HCT116 (cell line): ENCODE results near the gene MEGF6. TPM values are rescaled to one million over a fixed set of nuclear protein-coding genes. Genes with fewer than 3 reads are reported as not detected.

Source experiments
- ATAC-seq: fragments of 200-7000 bp; cut with Tn5 transposase; 2 replicates; pipeline ENCODE4 v1.9.1; 2020; ENCODE audit warnings: mild to moderate bottlenecking, moderate library complexity
- BruUV-seq: library from RNA; stranded (reverse); fragments of 400-500 nt; replicated peaks from 2 replicates; lab custom pipeline; 2021; lab: Mats Ljungman, UMichigan
- CTCF ChIA-PET: fragments of 300-600 bp; sonication (Branson Sonifier 250); formaldehyde crosslinking; loops from one replicate; lab custom pipeline; 2021; ENCODE audit warnings: antibody characterized with exemption; lab: Charles Lee
- POLR2A ChIA-PET: fragments of 300-600, 350-600 bp; sonication (Branson Sonifier 250); formaldehyde crosslinking; loops from one replicate; lab custom pipeline; 2021; ENCODE audit warnings: antibody characterized with exemption; lab: Charles Lee
- RAD21 ChIA-PET, 2 experiments: fragments of 300-600 bp; sonication (Branson Sonifier 250); formaldehyde crosslinking; loops; one replicate each; lab custom pipeline; 2023; ENCODE audit warnings: low total read pairs in 2 of 2; ENCODE audit not compliant: uncharacterized antibody in 2 of 2, unreplicated experiment in 2 of 2, low non-redundant PET in 1 of 2; lab: Charles Lee
- DNase-seq: peaks from one replicate; pipeline ENCODE4 v3.0.0-alpha.2; 2010; ENCODE audit warnings: low read depth, low spot score
- H2AFZ ChIP-seq: fragments of 200-600 bp; shearing (Covaris generic), sonication (generic); 2 replicates; pipeline ENCODE4 v1.6.1; 2017; ENCODE audit warnings: low read depth, mixed run types, mixed read lengths, antibody characterized with exemption, low read length; ENCODE audit not compliant: poor library complexity, severe bottlenecking
- H3K27ac ChIP-seq: 2 replicates; pipeline ENCODE4 v1.5.1; 2012; ENCODE audit warnings: low read depth, low read length
- H3K27me3 ChIP-seq: fragments of 200-600 bp; sonication (generic); 2 replicates; pipeline ENCODE4 v1.6.1; 2016; ENCODE audit warnings: mixed run types, low read length, mixed read lengths; ENCODE audit not compliant: insufficient read depth
- H3K36me3 ChIP-seq, 2 experiments: fragments of 200-500 bp in 1 of 2; fragments of 200-600 bp in 1 of 2; sonication (Bioruptor generic) in 1 of 2; sonication (generic) in 1 of 2; 2 replicates each; pipeline versions ENCODE4 v1.5.1 to v1.6.1; 2014 to 2016; ENCODE audit warnings: low read length in 2 of 2, inconsistent platforms in 1 of 2, mixed read lengths in 1 of 2, mixed run types in 1 of 2; ENCODE audit not compliant: insufficient read depth in 2 of 2, control insufficient read depth in 1 of 2
- H3K4me1 ChIP-seq, 2 experiments: fragments of 200-600 bp in 1 of 2; sonication (generic) in 1 of 2; 2 replicates each; pipeline versions ENCODE4 v1.5.1 to v1.6.1; 2012 to 2017; ENCODE audit warnings: low read length in 2 of 2, inconsistent platforms in 1 of 2, mild to moderate bottlenecking in 1 of 2, mixed read lengths in 1 of 2, mixed run types in 1 of 2, moderate library complexity in 1 of 2; ENCODE audit not compliant: insufficient read depth in 2 of 2, control insufficient read depth in 1 of 2
- H3K4me2 ChIP-seq: fragments of 200-600 bp; sonication (generic); 2 replicates; pipeline ENCODE4 v1.6.1; 2017; ENCODE audit warnings: mixed run types, low read length, mixed read lengths
- H3K4me3 ChIP-seq, 2 experiments: fragments of 200-600 bp in 1 of 2; sonication (generic) in 1 of 2; replicated peaks in 1 of 2; 2 replicates each; pipeline ENCODE4 v1.5.1; 2011 to 2016; ENCODE audit warnings: low read length in 2 of 2, control low read depth in 1 of 2, low read depth in 1 of 2, mild to moderate bottlenecking in 1 of 2, mixed read lengths in 1 of 2, mixed run types in 1 of 2
- H3K79me2 ChIP-seq: fragments of 200-600 bp; sonication (generic); 2 replicates; pipeline ENCODE4 v1.6.1; 2017; ENCODE audit warnings: mild to moderate bottlenecking, mixed run types, low read length, moderate library complexity, mixed read lengths; ENCODE audit not compliant: insufficient read depth
- H3K9ac ChIP-seq: fragments of 200-600 bp; sonication (generic); 2 replicates; pipeline ENCODE4 v1.6.1; 2016; ENCODE audit warnings: low read length, mixed read lengths
- H3K9me2 ChIP-seq: fragments of 200-600 bp; sonication (generic), shearing (Covaris generic); 2 replicates; pipeline ENCODE4 v1.6.1; 2017; ENCODE audit warnings: mixed run types, mild to moderate bottlenecking, moderate library complexity; ENCODE audit not compliant: insufficient read depth
- H3K9me3 ChIP-seq, 2 experiments: fragments of 200-500 bp in 1 of 2; fragments of 200-600 bp in 1 of 2; sonication (Bioruptor generic) in 1 of 2; sonication (generic) in 1 of 2; 2 replicates each; pipeline ENCODE4 v1.6.1; 2014 to 2017; ENCODE audit warnings: low read length in 2 of 2, mixed read lengths in 2 of 2, inconsistent platforms in 1 of 2, low read depth in 1 of 2, mild to moderate bottlenecking in 1 of 2, mixed run types in 1 of 2, moderate library complexity in 1 of 2; ENCODE audit not compliant: control insufficient read depth in 1 of 2, insufficient read depth in 1 of 2
- H4K20me1 ChIP-seq: fragments of 200-600 bp; sonication (generic), shearing (Covaris generic); 2 replicates; pipeline ENCODE4 v1.6.1; 2017; ENCODE audit warnings: mixed run types, mild to moderate bottlenecking, moderate library complexity; ENCODE audit not compliant: insufficient read depth
- CBX3 ChIP-seq: IDR thresholded peaks from 2 replicates; pipeline ENCODE4 v1.6.1; 2012; ENCODE audit warnings: low read depth
- CEBPB ChIP-seq: IDR thresholded peaks from 2 replicates; pipeline ENCODE4 v1.6.1; 2012; ENCODE audit warnings: low read depth
- CTCF ChIP-seq, 3 experiments: fragments of 200-600 bp in 1 of 3; sonication (generic) in 1 of 3; IDR thresholded peaks in 2 of 3; conservative IDR thresholded peaks in 1 of 3; 2 replicates each; pipeline ENCODE4 v1.5.1; 2012 to 2017; ENCODE audit warnings: low read depth in 2 of 3, low read length in 2 of 3, antibody characterized with exemption in 1 of 3, borderline replicate concordance in 1 of 3, control low read depth in 1 of 3, mild to moderate bottlenecking in 1 of 3, mixed read lengths in 1 of 3, mixed run types in 1 of 3, moderate library complexity in 1 of 3; ENCODE audit not compliant: insufficient read depth in 1 of 3
- EGR1 ChIP-seq: IDR thresholded peaks from 2 replicates; pipeline ENCODE4 v1.6.1; 2012; ENCODE audit warnings: low read depth
- EZH2 ChIP-seq: fragments of 200-600 bp; sonication (generic); IDR thresholded peaks from 2 replicates; pipeline ENCODE4 v1.6.1; 2017; ENCODE audit warnings: antibody characterized with exemption, mixed run types
- EZH2phosphoT487 ChIP-seq: fragments of 200-600 bp; IDR thresholded peaks from 2 replicates; pipeline ENCODE4 v1.6.1; 2018; ENCODE audit warnings: antibody characterized with exemption, borderline replicate concordance
- FOSL1 ChIP-seq: IDR thresholded peaks from 2 replicates; pipeline ENCODE4 v1.6.1; 2012; ENCODE audit warnings: low read depth
- JUND ChIP-seq: IDR thresholded peaks from 2 replicates; pipeline ENCODE4 v1.6.1; 2012
- MAX ChIP-seq: IDR thresholded peaks from 2 replicates; pipeline ENCODE4 v1.6.1; 2012
- POLR2A ChIP-seq: IDR thresholded peaks from 2 replicates; pipeline ENCODE4 v1.7.0; 2011; ENCODE audit warnings: borderline replicate concordance; ENCODE audit not compliant: insufficient read depth, insufficient read length; ENCODE audit errors: extremely low read depth
- RAD21 ChIP-seq: IDR thresholded peaks from 2 replicates; pipeline ENCODE4 v1.6.1; 2012; ENCODE audit warnings: low read depth, mild to moderate bottlenecking
- REST ChIP-seq: IDR thresholded peaks from 2 replicates; pipeline ENCODE4 v1.6.1; 2012; ENCODE audit warnings: low read depth
- SIN3A ChIP-seq: IDR thresholded peaks from 2 replicates; pipeline ENCODE4 v1.6.1; 2012; ENCODE audit warnings: low read depth
- SP1 ChIP-seq: IDR thresholded peaks from 2 replicates; pipeline ENCODE4 v1.6.1; 2012; ENCODE audit warnings: low read depth
- SRF ChIP-seq: IDR thresholded peaks from 2 replicates; pipeline ENCODE4 v1.6.1; 2012; ENCODE audit warnings: low read depth
- TCF7L2 ChIP-seq: IDR thresholded peaks from 2 replicates; pipeline ENCODE4 v1.7.0; 2011; ENCODE audit warnings: borderline replicate concordance, inconsistent platforms; ENCODE audit not compliant: insufficient read depth, insufficient read length; ENCODE audit errors: extremely low read depth
- ZBTB33 ChIP-seq: IDR thresholded peaks from 2 replicates; pipeline ENCODE4 v1.6.1; 2011; ENCODE audit warnings: mild to moderate bottlenecking, low read length, moderate library complexity; ENCODE audit not compliant: insufficient replicate concordance; ENCODE audit errors: extremely low read depth
- ZFX ChIP-seq: fragments of 450-650 bp; IDR thresholded peaks from 2 replicates; pipeline ENCODE4 v1.6.1; 2017
- ZNF274 ChIP-seq: fragments of 200-500 bp; sonication (Bioruptor generic); IDR thresholded peaks from 2 replicates; pipeline ENCODE4 v1.6.1; 2014; ENCODE audit warnings: mild to moderate bottlenecking, low read depth, low read length, inconsistent platforms
- intact Hi-C: fragments of 100-400 bp; cut with micrococcal nuclease; formaldehyde crosslinking; loops from 2 replicates; pipeline ENCODE4 v1.10.0; 2022
- total RNA-seq: library from RNA; stranded (reverse); gene quantifications from one replicate; pipeline ENCODE4 v1.2.1, GENCODE V29; 2021; ENCODE audit not compliant: unreplicated experiment

Gene MEGF6
- total RNA-seq, 1 experiment from 2014 or later = 47.6 TPM

DNA sequence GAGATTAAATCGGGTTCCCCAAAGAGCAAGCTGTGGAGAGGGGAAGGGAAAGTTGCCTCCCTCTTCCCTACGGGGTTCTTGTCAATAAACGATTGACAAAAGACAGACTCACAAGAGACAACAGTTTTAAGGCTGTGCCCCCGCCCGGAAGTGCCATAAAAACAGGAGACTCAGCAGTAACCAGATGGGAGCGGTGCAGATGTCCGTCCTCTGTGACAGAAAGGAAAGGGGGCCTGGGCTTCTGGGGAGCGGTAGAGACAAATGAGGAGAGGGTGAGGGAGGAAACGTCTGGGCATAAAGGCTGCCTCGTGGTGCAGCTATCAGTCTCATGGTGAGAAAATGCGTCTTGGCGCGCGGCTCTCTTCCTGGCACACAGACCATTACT lies 46.9 kb upstream of the MEGF6 start:
- intact Hi-C loops = no loop called here
- Histone ChIP-seq H2AFZ (no peak overlapping the region), H3K27ac (no peak overlapping the region), H4K20me1 (peaks cover 5% of the 10 kb centered on the region; the same call in 1 of the 2 replicates), H3K4me2 (no peak overlapping the region)
- no peak for TF ChIP-seq RAD21
- no peak for TF ChIP-seq SP1
- TF ChIP-seq CEBPB = no peak
- no peak for TF ChIP-seq JUND
- no peak for TF ChIP-seq ZFX
- no peak for TF ChIP-seq ZBTB33
- TF ChIP-seq SRF = no peak
- no peak for TF ChIP-seq TCF7L2
- TF ChIP-seq EZH2phosphoT487 = no peak
- no peak for TF ChIP-seq EGR1
- TF ChIP-seq EZH2 = no peak
- TF ChIP-seq CTCF (IDR thresholded peaks at IDR 0.05 in 2 of 3, conservative IDR thresholded peaks at IDR 0.05 in 1 of 3; ENCODE audit: borderline replicate concordance in 1 of 3, insufficient read depth in 1 of 3, low read depth in 2 of 3, low read length in 2 of 3) = no peak
- no peak for TF ChIP-seq SIN3A
- no peak for TF ChIP-seq FOSL1
- no peak for TF ChIP-seq REST
- no peak for TF ChIP-seq CBX3
- TF ChIP-seq ZNF274 = no peak
- TF ChIP-seq POLR2A = no peak
- no peak for TF ChIP-seq MAX
- TF ChIP-seq, all 23 proteins: peak for 0
- Histone ChIP-seq H3K27me3 (no peaks in the 10 kb centered on the region), H3K9ac (no peak overlapping the region), H3K79me2 (peaks cover 83% of the 10 kb centered on the region), H3K4me1 (peaks cover 8 to 9% of the 10 kb centered on the region in 2 experiments; a peak in 3 of 4 replicates), H3K9me3 (no peaks in the 10 kb centered on the region), H3K9me2 (no peaks in the 10 kb centered on the region), H3K4me3 (no peak overlapping the region), H3K36me3 (no peaks in the 10 kb centered on the region)
- no peak for ATAC-seq
- no peak for DNase-seq
- ChIA-PET POLR2A (no interaction called here), CTCF (no interaction called here), RAD21 (no interaction called here)
- BruUV-seq = no TSS peak
